HEK293 (cell line): ENCODE measurements around the gene USP21.
A peak's percentile ranks its signal among the peaks of the same experiment; 100 is the strongest.

Experiments used
- BCL11A ChIP-seq: fragments of 450-650 bp; formaldehyde crosslinking; IDR thresholded peaks from 2 replicates; pipeline ENCODE4 v1.5.1; 2016; ENCODE audit warnings: low read depth, missing biosample characterization, missing genetic modification characterization
- FEZF1 ChIP-seq: fragments of 450-650 bp; formaldehyde crosslinking; IDR thresholded peaks from 2 replicates; pipeline ENCODE4 v1.5.1; 2016; ENCODE audit warnings: missing biosample characterization, missing genetic modification characterization
- IKZF3 ChIP-seq: fragments of 450-650 bp; IDR thresholded peaks from 2 replicates; pipeline ENCODE4 v1.5.0; 2018; ENCODE audit warnings: missing biosample characterization, mild to moderate bottlenecking, missing genetic modification characterization, moderate library complexity
- KLF1 ChIP-seq: fragments of 450-650 bp; formaldehyde crosslinking; IDR thresholded peaks from 2 replicates; pipeline ENCODE4 v1.5.1; 2016; ENCODE audit warnings: missing biosample characterization, missing genetic modification characterization
- REPIN1 ChIP-seq: fragments of 450-650 bp; formaldehyde crosslinking; IDR thresholded peaks from 2 replicates; pipeline ENCODE4 v1.5.1; 2017; ENCODE audit warnings: missing biosample characterization, missing genetic modification characterization, low read depth
- SCRT1 ChIP-seq: fragments of 450-650 bp; formaldehyde crosslinking; IDR thresholded peaks from 2 replicates; pipeline ENCODE4 v1.5.1; 2016; ENCODE audit warnings: missing biosample characterization, missing genetic modification characterization, borderline replicate concordance
- SCRT2 ChIP-seq: fragments of 450-650 bp; formaldehyde crosslinking; IDR thresholded peaks from 2 replicates; pipeline ENCODE4 v1.5.1; 2016; ENCODE audit warnings: missing biosample characterization, missing genetic modification characterization
- SETDB1 ChIP-seq: IDR thresholded peaks from one replicate; pipeline ENCODE4 v1.6.1; 2017; ENCODE audit warnings: mild to moderate bottlenecking, low read length, moderate library complexity, mixed read lengths; ENCODE audit not compliant: insufficient read length
- SP2 ChIP-seq: fragments of 450-650 bp; formaldehyde crosslinking; IDR thresholded peaks from 2 replicates; pipeline ENCODE4 v1.5.1; 2016; ENCODE audit warnings: missing biosample characterization, missing genetic modification characterization
- WT1 ChIP-seq: fragments of 450-650 bp; formaldehyde crosslinking; IDR thresholded peaks from 2 replicates; pipeline ENCODE4 v1.5.1; 2016; ENCODE audit warnings: missing biosample characterization, missing genetic modification characterization
- ZFHX2 ChIP-seq: fragments of 450-650 bp; formaldehyde crosslinking; conservative IDR thresholded peaks from 2 replicates; pipeline ENCODE4 v1.5.1; 2016; ENCODE audit warnings: missing biosample characterization, missing genetic modification characterization
- ZFP37 ChIP-seq: fragments of 450-650 bp; formaldehyde crosslinking; IDR thresholded peaks from 2 replicates; pipeline ENCODE4 v1.5.1; 2016; ENCODE audit warnings: missing biosample characterization, missing genetic modification characterization
- ZFP69B ChIP-seq: fragments of 450-650 bp; formaldehyde crosslinking; IDR thresholded peaks from 2 replicates; pipeline ENCODE4 v1.5.1; 2016; ENCODE audit warnings: missing biosample characterization, missing genetic modification characterization
- ZNF157 ChIP-seq: fragments of 450-650 bp; formaldehyde crosslinking; IDR thresholded peaks from 2 replicates; pipeline ENCODE4 v1.5.1; 2016; ENCODE audit warnings: missing biosample characterization, missing genetic modification characterization
- ZNF16 ChIP-seq: fragments of 450-650 bp; formaldehyde crosslinking; IDR thresholded peaks from 2 replicates; pipeline ENCODE4 v1.5.1; 2016; ENCODE audit warnings: low read depth, missing biosample characterization, missing genetic modification characterization
- ZNF174 ChIP-seq: fragments of 450-650 bp; formaldehyde crosslinking; IDR thresholded peaks from 2 replicates; pipeline ENCODE4 v1.5.0; 2017; ENCODE audit warnings: missing biosample characterization, mild to moderate bottlenecking, missing genetic modification characterization
- ZNF175 ChIP-seq: fragments of 450-650 bp; formaldehyde crosslinking; IDR thresholded peaks from 2 replicates; pipeline ENCODE4 v1.5.1; 2016; ENCODE audit warnings: missing biosample characterization, missing genetic modification characterization
- ZNF211 ChIP-seq: fragments of 450-650 bp; formaldehyde crosslinking; IDR thresholded peaks from 2 replicates; pipeline ENCODE4 v1.5.1; 2016; ENCODE audit warnings: low read depth, missing biosample characterization, missing genetic modification characterization
- ZNF214 ChIP-seq: fragments of 450-650 bp; formaldehyde crosslinking; IDR thresholded peaks from 2 replicates; pipeline ENCODE4 v1.5.1; 2017; ENCODE audit warnings: missing biosample characterization, mild to moderate bottlenecking, missing genetic modification characterization, borderline replicate concordance
- ZNF302 ChIP-seq: fragments of 450-650 bp; formaldehyde crosslinking; IDR thresholded peaks from 2 replicates; pipeline ENCODE4 v1.5.1; 2016; ENCODE audit warnings: missing biosample characterization, missing genetic modification characterization, low read depth
- ZNF37A ChIP-seq: fragments of 450-650 bp; IDR thresholded peaks from 2 replicates; pipeline ENCODE4 v1.5.1; 2018; ENCODE audit warnings: missing biosample characterization, missing genetic modification characterization
- ZNF426 ChIP-seq: fragments of 450-650 bp; formaldehyde crosslinking; IDR thresholded peaks from 2 replicates; pipeline ENCODE4 v1.5.1; 2017; ENCODE audit warnings: missing biosample characterization, missing genetic modification characterization, mild to moderate bottlenecking, inconsistent platforms, moderate library complexity
- ZNF433 ChIP-seq: fragments of 450-650 bp; formaldehyde crosslinking; IDR thresholded peaks from 2 replicates; pipeline ENCODE4 v1.5.1; 2016; ENCODE audit warnings: missing biosample characterization, missing genetic modification characterization, low read depth
- ZNF544 ChIP-seq: fragments of 450-650 bp; formaldehyde crosslinking; IDR thresholded peaks from 2 replicates; pipeline ENCODE4 v1.5.0; 2017; ENCODE audit warnings: missing biosample characterization, missing genetic modification characterization
- ZNF548 ChIP-seq: fragments of 450-650 bp; formaldehyde crosslinking; IDR thresholded peaks from 2 replicates; pipeline ENCODE4 v1.5.1; 2016; ENCODE audit warnings: missing biosample characterization, missing genetic modification characterization
- ZNF571 ChIP-seq: fragments of 450-650 bp; formaldehyde crosslinking; IDR thresholded peaks from 2 replicates; pipeline ENCODE4 v1.5.0; 2017; ENCODE audit warnings: missing biosample characterization, missing genetic modification characterization
- ZNF596 ChIP-seq: fragments of 450-650 bp; IDR thresholded peaks from 2 replicates; pipeline ENCODE4 v1.5.0; 2018; ENCODE audit warnings: missing biosample characterization, mild to moderate bottlenecking, missing genetic modification characterization, moderate library complexity
- ZNF600 ChIP-seq: fragments of 450-650 bp; formaldehyde crosslinking; IDR thresholded peaks from 2 replicates; pipeline ENCODE4 v1.5.1; 2016; ENCODE audit warnings: missing biosample characterization, missing genetic modification characterization
- ZNF623 ChIP-seq: fragments of 450-650 bp; formaldehyde crosslinking; IDR thresholded peaks from 2 replicates; pipeline ENCODE4 v1.5.1; 2016; ENCODE audit warnings: missing biosample characterization, missing genetic modification characterization
- ZNF626 ChIP-seq: fragments of 450-650 bp; sonication (Bioruptor Pico); formaldehyde crosslinking; IDR thresholded peaks from 2 replicates; pipeline ENCODE4 v1.5.1; 2018; ENCODE audit warnings: missing biosample characterization, missing genetic modification characterization, inconsistent platforms
- ZNF660 ChIP-seq: fragments of 450-650 bp; IDR thresholded peaks from 2 replicates; pipeline ENCODE4 v1.5.1; 2018; ENCODE audit warnings: missing biosample characterization, mild to moderate bottlenecking, missing genetic modification characterization
- ZNF76 ChIP-seq: fragments of 450-650 bp; formaldehyde crosslinking; IDR thresholded peaks from 2 replicates; pipeline ENCODE4; 2016; ENCODE audit warnings: low read depth, missing biosample characterization, missing genetic modification characterization, borderline replicate concordance
- ZNF792 ChIP-seq: fragments of 450-650 bp; formaldehyde crosslinking; IDR thresholded peaks from 2 replicates; pipeline ENCODE4 v1.5.1; 2016; ENCODE audit warnings: missing biosample characterization, missing genetic modification characterization
- ZNF843 ChIP-seq: fragments of 450-650 bp; formaldehyde crosslinking; IDR thresholded peaks from 2 replicates; pipeline ENCODE4 v1.5.1; 2016; ENCODE audit warnings: missing biosample characterization, missing genetic modification characterization
- TF ChIP-seq, protein P1 (sequence below): fragments of 450-650 bp; formaldehyde crosslinking; IDR thresholded peaks from 2 replicates; pipeline ENCODE4 v1.5.1; 2017; ENCODE audit warnings: missing biosample characterization, missing genetic modification characterization
- TF ChIP-seq, protein P2 (sequence below): IDR thresholded peaks from 2 replicates; pipeline ENCODE4 v1.6.1; 2011; ENCODE audit warnings: mild to moderate bottlenecking, low read depth, low read length, borderline replicate concordance
- TF ChIP-seq, protein P3 (sequence below): fragments of 450-650 bp; formaldehyde crosslinking; IDR thresholded peaks from 2 replicates; pipeline ENCODE4; 2016; ENCODE audit warnings: missing biosample characterization, missing genetic modification characterization
- TF ChIP-seq, protein P4 (sequence below): fragments of 450-650 bp; formaldehyde crosslinking; IDR thresholded peaks from 2 replicates; pipeline ENCODE4 v1.5.1; 2017; ENCODE audit warnings: missing biosample characterization, missing genetic modification characterization

Gene USP21

DNA sequence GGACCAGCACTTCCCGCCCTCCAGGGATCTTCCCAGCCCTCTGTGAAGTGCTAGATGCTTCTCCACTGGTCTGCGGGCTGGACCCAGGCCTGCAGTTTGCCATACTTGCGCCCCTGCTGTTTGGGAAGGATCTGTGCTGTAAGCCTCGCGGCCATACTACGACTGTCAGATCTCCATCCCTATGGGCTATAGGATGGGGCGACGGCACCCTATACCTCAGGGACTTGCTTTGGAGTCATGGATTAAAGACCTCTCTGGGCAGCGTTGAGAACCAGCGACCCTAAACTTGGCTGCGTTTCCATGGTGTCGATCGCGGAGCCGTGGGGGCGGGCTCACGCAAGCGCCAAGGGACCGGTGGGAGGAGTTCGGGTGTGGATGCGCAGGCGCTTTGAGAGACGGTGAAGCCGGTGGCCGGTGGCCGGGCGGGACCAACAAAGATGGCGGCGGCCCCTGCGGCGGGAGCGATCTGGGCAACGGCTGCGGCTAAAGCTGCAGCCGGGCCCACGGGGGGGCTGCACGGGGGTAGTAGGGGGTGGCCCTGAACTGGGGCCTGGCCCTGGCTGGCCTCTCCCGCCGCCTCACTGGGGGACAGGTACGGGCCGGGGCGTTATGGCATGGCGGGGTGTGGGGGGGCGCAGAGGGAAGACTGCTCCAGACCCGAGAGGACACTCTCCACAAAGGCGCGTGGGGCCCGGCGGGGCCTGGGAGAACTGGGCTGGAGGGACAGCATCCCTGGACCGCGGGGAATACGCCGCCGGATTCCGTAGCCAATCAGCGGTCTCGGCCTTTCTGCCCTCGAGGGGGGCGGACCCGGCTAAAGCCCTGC, at the start of gene USP21 (continued):
- TF ChIP-seq SCRT2 (no peak), ZNF792 (tag by site-specific recombination) (0 out of 2 replicates have a peak, but pooled peaks have one; percentile 24), ZNF843 (no peak), ZNF16 (tag by site-specific recombination) (no peak), ZNF626 (tag by site-specific recombination) (no peak), SETDB1 (no peak), ZNF302 (tag by site-specific recombination) (no peak), ZNF214 (tag by site-specific recombination) (no peak), ZNF174 (no peak), ZFHX2 (peak; percentile 25; the same call in 1 of the 2 replicates), ZNF426 (tag by site-specific recombination) (no peak), ZNF37A (tag by site-specific recombination) (no peak), ZFP37 (tag by site-specific recombination) (peak; percentile 19; the same call in 1 of the 2 replicates), ZNF433 (tag by site-specific recombination) (no peak), ZNF157 (tag by site-specific recombination) (no peak), REPIN1 (tag by site-specific recombination) (no peak), SP2 (tag by site-specific recombination) (peak; percentile 68), ZNF76 (peak; percentile 79), ZNF623 (tag by site-specific recombination) (no peak; the same call in 1 of the 2 replicates), ZNF571 (tag by site-specific recombination) (no peak), ZNF660 (tag by site-specific recombination) (0 out of 2 replicates have a peak, but pooled peaks have one; percentile 49), WT1 (tag by site-specific recombination) (peak; percentile 23; the same call in 1 of the 2 replicates), ZFP69B (no peak), KLF1 (no peak), ZNF600 (tag by site-specific recombination) (peak; percentile 77), ZNF596 (no peak), SCRT1 (tag by site-specific recombination) (no peak), BCL11A (tag by site-specific recombination) (no peak), ZNF548 (tag by site-specific recombination) (no peak), ZNF175 (tag by site-specific recombination) (no peak), ZNF211 (tag by site-specific recombination) (no peak), ZNF544 (no peak), FEZF1 (tag by site-specific recombination) (no peak), IKZF3 (tag by site-specific recombination) (no peak)
- TF ChIP-seq, protein P1, sequence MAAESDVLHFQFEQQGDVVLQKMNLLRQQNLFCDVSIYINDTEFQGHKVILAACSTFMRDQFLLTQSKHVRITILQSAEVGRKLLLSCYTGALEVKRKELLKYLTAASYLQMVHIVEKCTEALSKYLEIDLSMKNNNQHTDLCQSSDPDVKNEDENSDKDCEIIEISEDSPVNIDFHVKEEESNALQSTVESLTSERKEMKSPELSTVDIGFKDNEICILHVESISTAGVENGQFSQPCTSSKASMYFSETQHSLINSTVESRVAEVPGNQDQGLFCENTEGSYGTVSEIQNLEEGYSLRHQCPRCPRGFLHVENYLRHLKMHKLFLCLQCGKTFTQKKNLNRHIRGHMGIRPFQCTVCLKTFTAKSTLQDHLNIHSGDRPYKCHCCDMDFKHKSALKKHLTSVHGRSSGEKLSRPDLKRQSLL: no peak
- TF ChIP-seq, protein P2, sequence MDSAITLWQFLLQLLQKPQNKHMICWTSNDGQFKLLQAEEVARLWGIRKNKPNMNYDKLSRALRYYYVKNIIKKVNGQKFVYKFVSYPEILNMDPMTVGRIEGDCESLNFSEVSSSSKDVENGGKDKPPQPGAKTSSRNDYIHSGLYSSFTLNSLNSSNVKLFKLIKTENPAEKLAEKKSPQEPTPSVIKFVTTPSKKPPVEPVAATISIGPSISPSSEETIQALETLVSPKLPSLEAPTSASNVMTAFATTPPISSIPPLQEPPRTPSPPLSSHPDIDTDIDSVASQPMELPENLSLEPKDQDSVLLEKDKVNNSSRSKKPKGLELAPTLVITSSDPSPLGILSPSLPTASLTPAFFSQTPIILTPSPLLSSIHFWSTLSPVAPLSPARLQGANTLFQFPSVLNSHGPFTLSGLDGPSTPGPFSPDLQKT: no peak
- TF ChIP-seq, protein P3, sequence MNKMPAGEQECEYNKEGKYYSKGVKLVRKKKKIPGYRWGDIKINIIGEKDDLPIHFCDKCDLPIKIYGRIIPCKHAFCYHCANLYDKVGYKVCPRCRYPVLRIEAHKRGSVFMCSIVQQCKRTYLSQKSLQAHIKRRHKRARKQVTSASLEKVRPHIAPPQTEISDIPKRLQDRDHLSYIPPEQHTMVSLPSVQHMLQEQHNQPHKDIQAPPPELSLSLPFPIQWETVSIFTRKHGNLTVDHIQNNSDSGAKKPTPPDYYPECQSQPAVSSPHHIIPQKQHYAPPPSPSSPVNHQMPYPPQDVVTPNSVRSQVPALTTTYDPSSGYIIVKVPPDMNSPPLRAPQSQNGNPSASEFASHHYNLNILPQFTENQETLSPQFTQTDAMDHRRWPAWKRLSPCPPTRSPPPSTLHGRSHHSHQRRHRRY: no peak
- TF ChIP-seq, protein P4, sequence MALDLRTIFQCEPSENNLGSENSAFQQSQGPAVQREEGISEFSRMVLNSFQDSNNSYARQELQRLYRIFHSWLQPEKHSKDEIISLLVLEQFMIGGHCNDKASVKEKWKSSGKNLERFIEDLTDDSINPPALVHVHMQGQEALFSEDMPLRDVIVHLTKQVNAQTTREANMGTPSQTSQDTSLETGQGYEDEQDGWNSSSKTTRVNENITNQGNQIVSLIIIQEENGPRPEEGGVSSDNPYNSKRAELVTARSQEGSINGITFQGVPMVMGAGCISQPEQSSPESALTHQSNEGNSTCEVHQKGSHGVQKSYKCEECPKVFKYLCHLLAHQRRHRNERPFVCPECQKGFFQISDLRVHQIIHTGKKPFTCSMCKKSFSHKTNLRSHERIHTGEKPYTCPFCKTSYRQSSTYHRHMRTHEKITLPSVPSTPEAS (tag by site-specific recombination): 0 out of 2 replicates have a peak, but pooled peaks have one; percentile 50
